ENCODE measurements around the gene KRTAP1-5. TPM values are rescaled to one million over a fixed set of nuclear protein-coding genes. Genes with fewer than 3 reads are reported as not detected.

Gene KRTAP1-5
- total RNA-seq, 1 donor from 2014 or later, result not detected

- Mint-ChIP-seq H3K27me3 (ENCODE audit: low read depth, unreplicated experiment) (peaks cover 2% of the 10 kb centered on the region), H3K4me1 (ENCODE audit: low read depth, unreplicated experiment) (no peaks in the 10 kb centered on the region), H3K27ac (ENCODE audit: unreplicated experiment) (no peak overlapping the region), H3K4me3 (ENCODE audit: unreplicated experiment) (no peak overlapping the region), H3K36me3 (ENCODE audit: low read depth, unreplicated experiment) (no peaks in the 10 kb centered on the region), H3K9me3 (ENCODE audit: unreplicated experiment) (no peaks in the 10 kb centered on the region)
- Histone ChIP-seq H3K27ac (ENCODE audit: low read depth, low read length) (no peak overlapping the region), H3K4me2 (ENCODE audit: low read length) (no peak overlapping the region), H4K20me1 (ENCODE audit: insufficient read depth, low read length) (no peaks in the 10 kb centered on the region), H3K9ac (ENCODE audit: low read length) (no peak overlapping the region), H3K4me1 (ENCODE audit: insufficient read depth, low read length) (no peaks in the 10 kb centered on the region), H3K4me3 (ENCODE audit: insufficient read depth, low read depth, low read length) (no peak overlapping the region), H3K9me3 (ENCODE audit: insufficient read depth, low read depth, low read length) (no peaks in the 10 kb centered on the region), H2AFZ (ENCODE audit: low read depth, low read length) (no peak overlapping the region), H3K79me2 (ENCODE audit: insufficient read depth, low read length) (no peaks in the 10 kb centered on the region), H3K36me3 (ENCODE audit: insufficient read depth, low read length) (no peaks in the 10 kb centered on the region), H3K27me3 (ENCODE audit: insufficient read depth, low read length) (no peaks in the 10 kb centered on the region)
- DNase-seq (ENCODE audit: low read depth), result no peak
- FAIRE-seq, result no peak
- no peak for TF ChIP-seq EZH2 (IDR thresholded peaks at IDR 0.05; ENCODE audit: insufficient read depth, low read length)
Measured at GRCh38 chr17:41010441-41010840, 16.6 kb downstream of the KRTAP1-5 start.

- H3K9ac ChIP-seq (ENCODE audit: low read length), result no peak overlapping the region
- Mint-ChIP-seq H3K27me3 (ENCODE audit: low read depth, unreplicated experiment) (peaks cover 2% of the 10 kb centered on the region), H3K4me3 (ENCODE audit: unreplicated experiment) (no peak overlapping the region), H3K27ac (ENCODE audit: unreplicated experiment) (no peak overlapping the region), H3K9me3 (ENCODE audit: unreplicated experiment) (no peaks in the 10 kb centered on the region), H3K36me3 (ENCODE audit: low read depth, unreplicated experiment) (no peaks in the 10 kb centered on the region), H3K4me1 (ENCODE audit: low read depth, unreplicated experiment) (no peaks in the 10 kb centered on the region)
- no peaks in the 10 kb centered on the region for H3K27me3 ChIP-seq (ENCODE audit: insufficient read depth, low read length)
- TF ChIP-seq CTCF (IDR thresholded peaks at IDR 0.05; ENCODE audit: insufficient read depth, low read depth, low read length), result no peak
- TF ChIP-seq EZH2 (IDR thresholded peaks at IDR 0.05; ENCODE audit: insufficient read depth, low read length), result no peak
- no peaks in the 10 kb centered on the region for H3K4me1 ChIP-seq (ENCODE audit: insufficient read depth, low read length)
- DNase-seq (ENCODE audit: low read depth) (no peak), FAIRE-seq (no peak)
- no peaks in the 10 kb centered on the region for H3K36me3 ChIP-seq (ENCODE audit: insufficient read depth, low read length)
- no peak overlapping the region for H3K4me2 ChIP-seq (ENCODE audit: low read length)
- H2AFZ ChIP-seq (ENCODE audit: low read depth, low read length), result no peak overlapping the region
- no peaks in the 10 kb centered on the region for H3K9me3 ChIP-seq (ENCODE audit: insufficient read depth, low read depth, low read length)
- no peaks in the 10 kb centered on the region for H4K20me1 ChIP-seq (ENCODE audit: insufficient read depth, low read length)
- no peaks in the 10 kb centered on the region for H3K79me2 ChIP-seq (ENCODE audit: insufficient read depth, low read length)
- no peak overlapping the region for H3K4me3 ChIP-seq (ENCODE audit: insufficient read depth, low read depth, low read length)
- no peak overlapping the region for H3K27ac ChIP-seq (ENCODE audit: low read depth, low read length)
Measured at GRCh38 chr17:41009936-41010335, 17.1 kb downstream of the KRTAP1-5 start.

- Mint-ChIP-seq H3K9me3 (ENCODE audit: unreplicated experiment) (no peaks in the 10 kb centered on the region), H3K4me1 (ENCODE audit: low read depth, unreplicated experiment) (no peaks in the 10 kb centered on the region), H3K27me3 (ENCODE audit: low read depth, unreplicated experiment) (peaks cover 2% of the 10 kb centered on the region), H3K36me3 (ENCODE audit: low read depth, unreplicated experiment) (no peaks in the 10 kb centered on the region), H3K27ac (ENCODE audit: unreplicated experiment) (no peak overlapping the region), H3K4me3 (ENCODE audit: unreplicated experiment) (no peak overlapping the region)
- Histone ChIP-seq H3K9me3 (ENCODE audit: insufficient read depth, low read depth, low read length) (no peaks in the 10 kb centered on the region), H3K9ac (ENCODE audit: low read length) (no peak overlapping the region), H4K20me1 (ENCODE audit: insufficient read depth, low read length) (no peaks in the 10 kb centered on the region), H3K79me2 (ENCODE audit: insufficient read depth, low read length) (no peaks in the 10 kb centered on the region), H2AFZ (ENCODE audit: low read depth, low read length) (no peak overlapping the region), H3K4me1 (ENCODE audit: insufficient read depth, low read length) (no peaks in the 10 kb centered on the region), H3K36me3 (ENCODE audit: insufficient read depth, low read length) (no peaks in the 10 kb centered on the region), H3K27ac (ENCODE audit: low read depth, low read length) (no peak overlapping the region), H3K4me3 (ENCODE audit: insufficient read depth, low read depth, low read length) (no peak overlapping the region), H3K27me3 (ENCODE audit: insufficient read depth, low read length) (no peaks in the 10 kb centered on the region), H3K4me2 (ENCODE audit: low read length) (no peak overlapping the region)
- TF ChIP-seq CTCF (IDR thresholded peaks at IDR 0.05; ENCODE audit: insufficient read depth, low read depth, low read length) (no peak), EZH2 (IDR thresholded peaks at IDR 0.05; ENCODE audit: insufficient read depth, low read length) (no peak)
- DNase-seq (ENCODE audit: low read depth), result no peak
- FAIRE-seq, result peak; percentile 26
Measured at GRCh38 chr17:41009301-41009760, 17.7 kb downstream of the KRTAP1-5 start.
